HG02759 (cell line): ENCODE measurements around the gene IL1RN.

ENCODE experiments used
- ATAC-seq: cut with Tn5 transposase; IDR thresholded peaks from one replicate; pipeline ENCODE4 v1.9.1; 2021; ENCODE audit warnings: mild to moderate bottlenecking, moderate library complexity; ENCODE audit not compliant: unreplicated experiment

The IL1RN gene

GRCh38 chr2:113172721-113173541 lies 45.5 kb downstream of the IL1RN start:
- no peak for ATAC-seq

GRCh38 chr2:113173542-113174375 lies 46.4 kb downstream of the IL1RN start, which contains the start of gene PSD4:
TSS of gene PSD4 (plus strand) at chr2:113173971. CDS start at chr2:113182457, 8,486 bp downstream.
- peak; percentile 85 for ATAC-seq

- no peak for ATAC-seq
Measured at GRCh38 chr2:113174376-113174750, 47.0 kb downstream of the IL1RN start.

- ATAC-seq: peak; percentile 68
Measured at GRCh38 chr2:113175042-113175628, 47.7 kb downstream of the IL1RN start.

- peak; percentile 11 for ATAC-seq
Measured at GRCh38 chr2:113175736-113176695, 48.6 kb downstream of the IL1RN start.

- ATAC-seq: no peak
Measured at GRCh38 chr2:113176696-113177355, 49.4 kb downstream of the IL1RN start.

- no peak for ATAC-seq
Measured at GRCh38 chr2:113178069-113178746, 50.8 kb downstream of the IL1RN start.

- no peak for ATAC-seq
Measured at GRCh38 chr2:113178891-113179290, 51.5 kb downstream of the IL1RN start.

- no peak for ATAC-seq
Measured at GRCh38 chr2:113179446-113180045, 52.1 kb downstream of the IL1RN start.

GRCh38 chr2:113180131-113180946 lies 52.9 kb downstream of the IL1RN start:
- ATAC-seq: no peak

- no peak for ATAC-seq
Measured at GRCh38 chr2:113181258-113182051, 54.1 kb downstream of the IL1RN start.

- no peak for ATAC-seq
Measured at GRCh38 chr2:113182471-113183260, 55.3 kb downstream of the IL1RN start.

- ATAC-seq: no peak
Measured at GRCh38 chr2:113183264-113183663, 55.9 kb downstream of the IL1RN start.
